Measurements from ENCODE around the gene SNRNP70.

SNRNP70 gene

DNA sequence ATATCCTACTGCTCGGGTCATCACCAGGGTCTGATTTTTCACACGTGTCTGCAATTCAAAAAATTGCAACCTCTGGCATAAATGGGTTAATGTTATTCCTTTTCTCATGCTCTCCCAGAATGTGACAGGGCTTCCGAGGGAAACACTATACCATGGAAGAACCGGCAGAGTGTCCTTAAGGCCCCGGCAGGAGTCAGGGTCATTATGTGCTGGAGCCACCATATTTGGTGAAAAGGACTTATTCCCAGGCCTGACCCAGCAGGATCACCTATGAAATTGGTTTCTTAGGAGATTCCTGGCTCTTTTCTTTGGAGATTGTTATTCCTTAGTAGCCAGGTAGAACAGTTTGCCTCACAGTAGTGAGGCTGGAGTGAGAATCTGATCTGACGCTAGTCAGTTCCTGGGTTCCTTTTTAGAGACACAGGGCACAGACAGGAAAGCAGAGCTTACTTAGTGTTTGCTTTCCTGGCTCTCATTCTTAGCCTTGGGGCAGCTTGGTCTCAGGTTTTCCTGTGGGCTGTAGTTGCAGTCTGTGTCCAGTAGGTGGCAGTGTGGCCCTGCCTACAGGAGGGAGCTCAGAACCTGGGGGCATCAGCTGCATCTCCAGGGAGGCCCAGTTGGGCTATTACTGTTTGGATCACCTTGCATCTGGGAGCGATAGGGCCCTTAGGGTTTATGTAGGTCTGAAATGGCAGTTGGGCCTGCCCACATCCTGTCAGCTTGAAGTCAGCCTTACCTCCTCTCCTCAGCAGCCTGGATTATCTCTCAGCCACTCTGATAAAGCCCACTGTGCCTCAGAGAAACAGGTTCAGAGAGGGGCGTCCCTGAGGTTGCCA, 12.4 kb downstream of the SNRNP70 start:
- no peak overlapping the region for H3K4me3 ChIP-seq (ENCODE audit: control insufficient read depth, low read depth, low read length)
- TF ChIP-seq, protein P1, sequence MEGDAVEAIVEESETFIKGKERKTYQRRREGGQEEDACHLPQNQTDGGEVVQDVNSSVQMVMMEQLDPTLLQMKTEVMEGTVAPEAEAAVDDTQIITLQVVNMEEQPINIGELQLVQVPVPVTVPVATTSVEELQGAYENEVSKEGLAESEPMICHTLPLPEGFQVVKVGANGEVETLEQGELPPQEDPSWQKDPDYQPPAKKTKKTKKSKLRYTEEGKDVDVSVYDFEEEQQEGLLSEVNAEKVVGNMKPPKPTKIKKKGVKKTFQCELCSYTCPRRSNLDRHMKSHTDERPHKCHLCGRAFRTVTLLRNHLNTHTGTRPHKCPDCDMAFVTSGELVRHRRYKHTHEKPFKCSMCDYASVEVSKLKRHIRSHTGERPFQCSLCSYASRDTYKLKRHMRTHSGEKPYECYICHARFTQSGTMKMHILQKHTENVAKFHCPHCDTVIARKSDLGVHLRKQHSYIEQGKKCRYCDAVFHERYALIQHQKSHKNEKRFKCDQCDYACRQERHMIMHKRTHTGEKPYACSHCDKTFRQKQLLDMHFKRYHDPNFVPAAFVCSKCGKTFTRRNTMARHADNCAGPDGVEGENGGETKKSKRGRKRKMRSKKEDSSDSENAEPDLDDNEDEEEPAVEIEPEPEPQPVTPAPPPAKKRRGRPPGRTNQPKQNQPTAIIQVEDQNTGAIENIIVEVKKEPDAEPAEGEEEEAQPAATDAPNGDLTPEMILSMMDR (IDR thresholded peaks at IDR 0.05; ENCODE audit: control insufficient read depth, insufficient read depth, low read depth, low read length, missing control alignments), result peak; percentile 99
- DNase-seq (ENCODE audit: low read depth), result no peak

DNA sequence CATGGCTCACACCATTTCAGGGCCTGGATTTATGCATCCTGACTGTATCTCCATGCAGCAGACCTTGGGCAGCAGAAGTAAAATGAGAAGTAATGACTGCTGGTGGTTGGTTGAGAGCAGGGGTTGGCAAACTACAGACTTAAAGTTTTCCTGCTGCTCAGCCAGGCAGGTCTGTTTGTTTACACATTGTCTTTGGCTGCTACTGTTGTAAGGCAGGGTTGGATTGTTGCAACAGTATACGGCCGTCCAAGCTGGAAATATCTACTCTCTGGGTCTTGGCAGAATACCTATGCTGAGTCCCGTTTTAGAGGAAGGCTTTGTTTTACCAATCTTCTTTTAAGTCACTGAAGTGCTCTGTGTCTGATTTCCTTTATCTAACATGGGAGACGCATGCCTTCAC, 13.5 kb downstream of the SNRNP70 start:
- no peak for DNase-seq (ENCODE audit: low read depth)
- TF ChIP-seq, protein P1 (IDR thresholded peaks at IDR 0.05; ENCODE audit: control insufficient read depth, insufficient read depth, low read depth, low read length, missing control alignments), result no peak
- no peak overlapping the region for H3K4me3 ChIP-seq (ENCODE audit: control insufficient read depth, low read depth, low read length)

DNA sequence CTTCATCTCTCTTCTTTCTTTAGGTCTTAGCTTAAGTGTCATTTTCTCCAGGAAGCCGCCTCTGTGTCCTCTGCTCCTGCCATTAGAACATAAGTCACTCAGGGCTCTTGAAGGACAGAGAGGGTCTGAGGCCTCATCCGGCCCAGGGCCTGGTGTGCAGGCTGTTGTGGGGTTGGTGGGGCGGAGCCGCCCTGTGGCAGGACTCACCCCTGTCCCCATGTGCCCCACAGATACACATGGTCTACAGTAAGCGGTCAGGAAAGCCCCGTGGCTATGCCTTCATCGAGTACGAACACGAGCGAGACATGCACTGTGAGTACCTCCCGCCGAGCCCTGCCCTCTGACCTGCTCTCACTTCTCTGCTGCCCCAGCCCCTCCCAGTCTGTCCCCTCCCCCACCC, 15.9 kb downstream of the SNRNP70 start:
- DNase-seq (ENCODE audit: low read depth), result no peak
- TF ChIP-seq, protein P1 (IDR thresholded peaks at IDR 0.05; ENCODE audit: control insufficient read depth, insufficient read depth, low read depth, low read length, missing control alignments), result no peak
- no peak overlapping the region for H3K4me3 ChIP-seq (ENCODE audit: control insufficient read depth, low read depth, low read length)

DNA sequence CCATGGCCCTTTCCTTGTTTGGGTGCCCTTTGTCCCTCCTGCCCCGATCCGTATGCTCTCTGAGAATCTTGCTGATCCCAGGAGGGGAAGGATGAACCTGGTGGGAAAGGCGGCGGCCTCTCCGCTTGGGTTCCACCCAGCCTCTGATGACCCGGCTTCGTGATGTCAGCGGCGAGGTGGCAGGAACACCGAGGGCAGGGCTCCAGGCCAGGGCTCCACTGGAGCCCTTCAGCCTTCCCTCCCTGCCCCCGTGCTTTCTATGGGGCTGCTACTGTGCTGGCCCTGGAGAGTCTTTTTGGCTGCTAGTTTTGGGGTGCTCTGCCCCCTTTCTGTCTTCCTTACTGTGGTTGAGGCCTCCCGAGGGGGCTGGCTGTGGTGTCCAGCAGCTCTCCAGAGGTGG, 17.1 kb downstream of the SNRNP70 start:
- no peak overlapping the region for H3K4me3 ChIP-seq (ENCODE audit: control insufficient read depth, low read depth, low read length)
- TF ChIP-seq, protein P1 (IDR thresholded peaks at IDR 0.05; ENCODE audit: control insufficient read depth, insufficient read depth, low read depth, low read length, missing control alignments), result no peak
- no peak for DNase-seq (ENCODE audit: low read depth)

DNA sequence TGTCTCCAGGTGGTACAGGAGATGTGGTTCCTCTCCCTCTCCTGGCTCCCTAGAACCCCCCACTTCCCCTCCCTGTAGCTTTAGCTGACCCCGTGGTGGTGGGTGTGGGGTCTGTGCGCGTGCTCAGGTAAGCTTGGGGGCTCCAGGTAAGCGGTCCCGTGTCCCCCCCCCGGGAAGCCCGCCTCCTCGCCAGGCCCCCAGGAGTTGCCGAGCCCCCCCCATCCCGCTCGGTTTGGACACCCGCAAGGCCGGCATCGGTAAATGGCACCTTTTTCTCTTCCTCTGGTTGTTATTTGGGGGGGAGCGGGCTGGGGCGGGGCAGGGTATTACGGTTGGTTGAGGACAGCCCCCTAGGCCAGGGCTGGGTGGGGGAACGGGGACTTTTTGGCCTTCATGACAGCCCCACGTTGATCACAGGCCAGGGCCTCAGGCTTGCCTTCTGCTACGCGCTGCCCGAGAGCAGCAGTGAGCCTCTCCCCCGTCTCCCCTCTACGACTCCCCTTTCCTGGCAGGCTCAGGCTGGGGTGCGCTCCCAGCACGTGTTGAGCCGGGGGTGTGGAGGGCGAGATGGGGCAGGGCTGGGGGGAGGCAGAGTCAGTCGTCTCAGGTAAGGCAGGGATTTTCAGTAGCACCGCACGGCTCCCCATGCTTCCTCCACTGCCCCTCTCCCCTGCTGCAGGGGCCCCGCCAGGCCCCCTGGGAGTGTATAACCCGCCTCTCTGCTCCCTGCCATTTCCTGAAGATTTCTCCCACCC, 18.3 kb downstream of the SNRNP70 start:
- no peak for DNase-seq (ENCODE audit: low read depth)
- no peak overlapping the region for H3K4me3 ChIP-seq (ENCODE audit: control insufficient read depth, low read depth, low read length)
- TF ChIP-seq, protein P1 (IDR thresholded peaks at IDR 0.05; ENCODE audit: control insufficient read depth, insufficient read depth, low read depth, low read length, missing control alignments), result no peak

DNA sequence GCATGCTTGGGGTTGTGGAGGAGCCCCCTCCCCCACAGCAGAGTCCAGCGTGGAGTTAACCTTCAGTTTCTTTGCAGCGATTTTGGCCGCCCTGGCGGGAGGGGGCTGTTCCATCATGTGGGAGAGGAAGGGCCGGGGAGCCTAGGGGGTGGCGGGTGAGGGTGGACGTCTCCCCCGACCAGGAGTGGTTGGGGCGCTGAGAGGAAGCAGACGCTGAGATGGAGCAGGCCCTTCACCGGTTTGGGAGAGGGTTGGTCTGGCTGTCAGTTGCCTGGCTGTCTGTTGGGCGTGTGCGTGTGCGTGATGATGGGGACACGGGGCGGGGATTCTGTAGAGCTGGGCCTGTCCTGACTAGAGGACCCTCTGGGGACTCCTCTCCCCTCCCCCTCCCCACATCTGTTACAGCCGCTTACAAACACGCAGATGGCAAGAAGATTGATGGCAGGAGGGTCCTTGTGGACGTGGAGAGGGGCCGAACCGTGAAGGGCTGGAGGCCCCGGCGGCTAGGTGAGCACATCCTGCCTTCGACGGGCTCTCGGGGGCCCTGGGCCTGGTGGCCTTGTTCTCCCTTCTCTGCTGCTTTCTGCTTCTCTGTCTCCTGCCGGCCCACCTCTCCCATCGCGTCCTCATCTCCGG, 19.1 kb downstream of the SNRNP70 start:
- no peak overlapping the region for H3K4me3 ChIP-seq (ENCODE audit: control insufficient read depth, low read depth, low read length)
- TF ChIP-seq, protein P1 (IDR thresholded peaks at IDR 0.05; ENCODE audit: control insufficient read depth, insufficient read depth, low read depth, low read length, missing control alignments), result no peak
- no peak for DNase-seq (ENCODE audit: low read depth)

All from AG09309 (cell line).